ENCODE measurements around the gene LARGE1.

- TF ChIP-seq, protein P1, sequence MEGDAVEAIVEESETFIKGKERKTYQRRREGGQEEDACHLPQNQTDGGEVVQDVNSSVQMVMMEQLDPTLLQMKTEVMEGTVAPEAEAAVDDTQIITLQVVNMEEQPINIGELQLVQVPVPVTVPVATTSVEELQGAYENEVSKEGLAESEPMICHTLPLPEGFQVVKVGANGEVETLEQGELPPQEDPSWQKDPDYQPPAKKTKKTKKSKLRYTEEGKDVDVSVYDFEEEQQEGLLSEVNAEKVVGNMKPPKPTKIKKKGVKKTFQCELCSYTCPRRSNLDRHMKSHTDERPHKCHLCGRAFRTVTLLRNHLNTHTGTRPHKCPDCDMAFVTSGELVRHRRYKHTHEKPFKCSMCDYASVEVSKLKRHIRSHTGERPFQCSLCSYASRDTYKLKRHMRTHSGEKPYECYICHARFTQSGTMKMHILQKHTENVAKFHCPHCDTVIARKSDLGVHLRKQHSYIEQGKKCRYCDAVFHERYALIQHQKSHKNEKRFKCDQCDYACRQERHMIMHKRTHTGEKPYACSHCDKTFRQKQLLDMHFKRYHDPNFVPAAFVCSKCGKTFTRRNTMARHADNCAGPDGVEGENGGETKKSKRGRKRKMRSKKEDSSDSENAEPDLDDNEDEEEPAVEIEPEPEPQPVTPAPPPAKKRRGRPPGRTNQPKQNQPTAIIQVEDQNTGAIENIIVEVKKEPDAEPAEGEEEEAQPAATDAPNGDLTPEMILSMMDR (conservative IDR thresholded peaks at IDR 0.05; ENCODE audit: low read depth, low read length) = no peak
- TF ChIP-seq EZH2 (IDR thresholded peaks at IDR 0.05; ENCODE audit: low read length, unreplicated experiment) = no peak
These were observed 294.3 kb downstream of the LARGE1 start for GRCh38 chr22:33625959-33626358.
